Endothelial cell of umbilical vein (primary cell): ENCODE results near the gene GAP43. TPM values are rescaled to one million over a fixed set of nuclear protein-coding genes. Genes with fewer than 3 reads are reported as not detected.

ENCODE experiments used
- BruUV-seq: library from RNA; stranded (reverse); fragments of 400-500 nt; replicated peaks from 2 replicates; lab custom pipeline; 2021; lab: Mats Ljungman, UMichigan
- CTCF ChIA-PET: fragments of 300-600, 350-600 bp; sonication (Branson Sonifier 250); formaldehyde crosslinking; loops from one replicate; lab custom pipeline; 2021; ENCODE audit warnings: antibody characterized with exemption, inconsistent platforms; lab: Charles Lee
- POLR2A ChIA-PET: fragments of 300-600, 350-600 bp; sonication (Branson Sonifier 250); formaldehyde crosslinking; loops from one replicate; lab custom pipeline; 2021; ENCODE audit warnings: antibody characterized with exemption, inconsistent platforms; lab: Charles Lee
- DNase-seq: peaks from one replicate; pipeline ENCODE4 v3.0.0-alpha.2; 2011; ENCODE audit warnings: low read depth, low spot score
- FAIRE-seq: peaks from 2 replicates; lab custom pipeline; 2011; peaks lifted over from hg19 to GRCh38; lab: Jason Lieb, UNC
- H2AFZ ChIP-seq: 2 replicates; pipeline ENCODE4 v1.6.0; 2012; ENCODE audit warnings: low read depth, low read length, control low read depth, inconsistent platforms
- H3K27ac ChIP-seq: 2 replicates; pipeline ENCODE4 v1.5.1; 2011; ENCODE audit warnings: low read depth, mild to moderate bottlenecking, control low read depth, low read length, moderate library complexity; ENCODE audit not compliant: insufficient read depth
- H3K27me3 ChIP-seq, 2 experiments: 2 replicates each; pipeline versions ENCODE4 v1.6.0 to v1.6.1; 2011; ENCODE audit warnings: low read length in 2 of 2, mixed read lengths in 1 of 2; ENCODE audit not compliant: control insufficient read depth in 2 of 2, insufficient read depth in 2 of 2
- H3K36me3 ChIP-seq, 2 experiments: 2 replicates in 1 of 2; 3 replicates in 1 of 2; pipeline ENCODE4 v1.5.1; 2011; ENCODE audit warnings: low read length in 2 of 2, mild to moderate bottlenecking in 1 of 2, moderate library complexity in 1 of 2; ENCODE audit not compliant: control insufficient read depth in 2 of 2, insufficient read depth in 2 of 2; ENCODE audit errors: extremely low read depth in 1 of 2
- H3K4me1 ChIP-seq: 3 replicates; pipeline ENCODE4 v1.5.1; 2011; ENCODE audit warnings: mild to moderate bottlenecking, low read length; ENCODE audit not compliant: control insufficient read depth, insufficient read depth; ENCODE audit errors: extremely low read depth
- H3K4me2 ChIP-seq: 2 replicates; pipeline ENCODE4 v1.6.1; 2011; ENCODE audit warnings: low read length, control low read depth, mixed read lengths; ENCODE audit not compliant: insufficient read depth
- H3K4me3 ChIP-seq, 3 experiments: fragments of 200-600 bp in 1 of 3; sonication (generic), shearing (Covaris generic) in 1 of 3; replicated peaks in 1 of 3; 2 replicates each; pipeline ENCODE4 v1.5.1; 2011 to 2016; ENCODE audit warnings: control low read depth in 3 of 3, low read length in 3 of 3, mild to moderate bottlenecking in 2 of 3, inconsistent platforms in 1 of 3, low read depth in 1 of 3, moderate library complexity in 1 of 3; ENCODE audit not compliant: insufficient read depth in 1 of 3
- H3K79me2 ChIP-seq: 2 replicates; pipeline ENCODE4 v1.6.0; 2012; ENCODE audit warnings: low read length, inconsistent platforms; ENCODE audit not compliant: control insufficient read depth, insufficient read depth
- H3K9ac ChIP-seq: replicated peaks from 2 replicates; pipeline ENCODE3; 2011; ENCODE audit warnings: low read length, control low read depth; ENCODE audit not compliant: insufficient read depth; ENCODE audit errors: extremely low read depth
- H3K9me1 ChIP-seq: replicated peaks from 3 replicates; pipeline ENCODE4 v1.6.0; 2011; ENCODE audit warnings: mild to moderate bottlenecking, low read length; ENCODE audit not compliant: control insufficient read depth, insufficient read depth; ENCODE audit errors: extremely low read depth
- H3K9me3 ChIP-seq: replicated peaks from 2 replicates; pipeline ENCODE4 v1.5.1; 2012; ENCODE audit warnings: low read length, inconsistent platforms; ENCODE audit not compliant: control insufficient read depth, insufficient read depth
- H4K20me1 ChIP-seq: replicated peaks from 2 replicates; pipeline ENCODE3; 2011; ENCODE audit warnings: mild to moderate bottlenecking, low read length; ENCODE audit not compliant: control insufficient read depth, insufficient read depth; ENCODE audit errors: extremely low read depth
- CTCF ChIP-seq, 2 donors: IDR thresholded peaks; 1 replicate in 1 of 2; 2 replicates in 1 of 2; pipeline ENCODE4 v1.5.1; 2011; ENCODE audit warnings: low read length in 2 of 2, mild to moderate bottlenecking in 2 of 2, moderate library complexity in 2 of 2, control low read depth in 1 of 2, inconsistent platforms in 1 of 2, low read depth in 1 of 2; ENCODE audit not compliant: insufficient read depth in 1 of 2; ENCODE audit errors: extremely low read depth in 1 of 2
- EZH2 ChIP-seq: IDR thresholded peaks from 2 replicates; pipeline ENCODE4 v1.6.1; 2012; ENCODE audit warnings: borderline replicate concordance, low read depth, mild to moderate bottlenecking, moderate library complexity, low read length, inconsistent platforms; ENCODE audit not compliant: severe bottlenecking
- FOS ChIP-seq: IDR thresholded peaks from 2 replicates; pipeline ENCODE4 v1.6.1; 2011; ENCODE audit warnings: mild to moderate bottlenecking, low read length, moderate library complexity, borderline replicate concordance; ENCODE audit not compliant: insufficient read depth
- GATA2 ChIP-seq: IDR thresholded peaks from 2 replicates; pipeline ENCODE4 v1.7.0; 2011; ENCODE audit warnings: low read depth, mild to moderate bottlenecking, moderate library complexity, mixed read lengths, low read length; ENCODE audit not compliant: insufficient read length, insufficient read depth
- JUN ChIP-seq: IDR thresholded peaks from 2 replicates; pipeline ENCODE4 v1.6.1; 2011; ENCODE audit warnings: borderline replicate concordance, low read depth; ENCODE audit not compliant: insufficient read length, insufficient read depth
- MAX ChIP-seq: IDR thresholded peaks from 2 replicates; pipeline ENCODE4 v1.6.1; 2011; ENCODE audit not compliant: insufficient read depth, insufficient read length
- MYC ChIP-seq: IDR thresholded peaks from one replicate; pipeline ENCODE4 v1.6.1; 2011; ENCODE audit warnings: mild to moderate bottlenecking, low read depth, low read length
- POLR2A ChIP-seq: IDR thresholded peaks from 2 replicates; pipeline ENCODE4 v1.6.1; 2012; ENCODE audit warnings: low read depth, mild to moderate bottlenecking, control low read depth, low read length
- POLR2AphosphoS5 ChIP-seq: IDR thresholded peaks from 2 replicates; pipeline ENCODE4 v1.6.1; 2012; ENCODE audit warnings: low read depth, mild to moderate bottlenecking, control low read depth, low read length, moderate library complexity; ENCODE audit not compliant: insufficient read depth
- dilution Hi-C: fragments of 300-500 bp; cut with MboI; formaldehyde crosslinking; loops from one replicate; pipeline ENCODE4 v1.15.0; 2019; ENCODE audit warnings: low sequenced_read_pairs; ENCODE audit not compliant: extremely low pct_ligation_motif_present
- intact Hi-C: fragments of 100-400 bp; cut with micrococcal nuclease; formaldehyde crosslinking; loops from one replicate; pipeline ENCODE4 v1.10.0; 2022
- polyA plus RNA-seq, 4 experiments: library from polyadenylated mRNA; depleted of rRNA in 3 of 4; stranded (reverse) in 3 of 4; unstranded in 1 of 4; fragments of >200 nt; gene quantifications; 2 replicates each; pipeline versions ENCODE4 v1.2.1 to v1.2.3, GENCODE V29; 2011 to 2012; ENCODE audit warnings: missing spikeins in 1 of 4
- total RNA-seq: library from RNA; stranded (reverse); gene quantifications from 2 replicates; pipeline ENCODE4 v1.2.3, GENCODE V29; 2021

Gene GAP43
- total and polyA plus RNA-seq, 2 donors (not counting 3 experiments of a cell fraction or from before 2014, with no cell fraction given): 0.06 TPM; not detected in 1

- Histone ChIP-seq H3K4me1 (no peaks in the 10 kb centered on the region), H3K36me3 (no peaks in the 10 kb centered on the region), H3K79me2 (no peaks in the 10 kb centered on the region), H4K20me1 (no peaks in the 10 kb centered on the region), H3K4me2 (no peak overlapping the region), H3K4me3 (no peak overlapping the region), H3K27ac (no peak overlapping the region), H3K27me3 (peaks cover 2% of the 10 kb centered on the region in 2 experiments), H2AFZ (no peak overlapping the region), H3K9me3 (no peaks in the 10 kb centered on the region), H3K9me1 (no peaks in the 10 kb centered on the region), H3K9ac (no peak overlapping the region)
- POLR2A ChIA-PET: no interaction called here
- TF ChIP-seq FOS: no peak
- TF ChIP-seq JUN: no peak
- no peak for TF ChIP-seq EZH2
- TF ChIP-seq POLR2A: no peak
- TF ChIP-seq MYC: no peak
- TF ChIP-seq GATA2: no peak
- TF ChIP-seq MAX: no peak
- no peak for TF ChIP-seq CTCF (IDR thresholded peaks at IDR 0.05; ENCODE audit: extremely low read depth in 1 of 2, insufficient read depth in 1 of 2, low read depth in 1 of 2, low read length in 2 of 2)
- TF ChIP-seq POLR2AphosphoS5: no peak
- dilution Hi-C loops (no loop called here), intact Hi-C loops (no loop called here)
- no peak for FAIRE-seq
- BruUV-seq: no TSS peak
- CTCF ChIA-PET: no interaction called here
- no peak for DNase-seq
Measured at GRCh38 chr3:115577000-115577399, 46.3 kb upstream of the GAP43 start.
